AG10803 (cell line): Measurements from ENCODE around the gene RILPL2.
"Not testable (repeated sequence)": the region's sequence is repeated elsewhere in the genome, so short reads cannot be mapped to it uniquely, and the experiment has no call there.

Source experiments
- DNase-seq: peaks from one replicate; pipeline ENCODE4 v3.0.0; 2010; ENCODE audit warnings: low read depth
- H3K4me3 ChIP-seq: 2 replicates; pipeline ENCODE4 v1.5.1; 2011; ENCODE audit warnings: mild to moderate bottlenecking, low read length, control low read depth
- TF ChIP-seq, protein P1 (sequence below): conservative IDR thresholded peaks from 2 replicates; pipeline ENCODE4 v1.5.1; 2011; ENCODE audit warnings: mild to moderate bottlenecking, low read length, control low read depth, inconsistent platforms

Gene RILPL2

GRCh38 chr12:123465084-123465483 lies 28.6 kb upstream of the RILPL2 start:
- TF ChIP-seq, protein P1, sequence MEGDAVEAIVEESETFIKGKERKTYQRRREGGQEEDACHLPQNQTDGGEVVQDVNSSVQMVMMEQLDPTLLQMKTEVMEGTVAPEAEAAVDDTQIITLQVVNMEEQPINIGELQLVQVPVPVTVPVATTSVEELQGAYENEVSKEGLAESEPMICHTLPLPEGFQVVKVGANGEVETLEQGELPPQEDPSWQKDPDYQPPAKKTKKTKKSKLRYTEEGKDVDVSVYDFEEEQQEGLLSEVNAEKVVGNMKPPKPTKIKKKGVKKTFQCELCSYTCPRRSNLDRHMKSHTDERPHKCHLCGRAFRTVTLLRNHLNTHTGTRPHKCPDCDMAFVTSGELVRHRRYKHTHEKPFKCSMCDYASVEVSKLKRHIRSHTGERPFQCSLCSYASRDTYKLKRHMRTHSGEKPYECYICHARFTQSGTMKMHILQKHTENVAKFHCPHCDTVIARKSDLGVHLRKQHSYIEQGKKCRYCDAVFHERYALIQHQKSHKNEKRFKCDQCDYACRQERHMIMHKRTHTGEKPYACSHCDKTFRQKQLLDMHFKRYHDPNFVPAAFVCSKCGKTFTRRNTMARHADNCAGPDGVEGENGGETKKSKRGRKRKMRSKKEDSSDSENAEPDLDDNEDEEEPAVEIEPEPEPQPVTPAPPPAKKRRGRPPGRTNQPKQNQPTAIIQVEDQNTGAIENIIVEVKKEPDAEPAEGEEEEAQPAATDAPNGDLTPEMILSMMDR, result no peak
- no peak for DNase-seq

GRCh38 chr12:123463174-123463573 lies 26.7 kb upstream of the RILPL2 start:
- not testable (repeated sequence) for H3K4me3 ChIP-seq, DNase-seq

More at GRCh38 chr12:123465084-123465483, 28.6 kb upstream of the RILPL2 start:
- H3K4me3 ChIP-seq, result no peak overlapping the region

DNA sequence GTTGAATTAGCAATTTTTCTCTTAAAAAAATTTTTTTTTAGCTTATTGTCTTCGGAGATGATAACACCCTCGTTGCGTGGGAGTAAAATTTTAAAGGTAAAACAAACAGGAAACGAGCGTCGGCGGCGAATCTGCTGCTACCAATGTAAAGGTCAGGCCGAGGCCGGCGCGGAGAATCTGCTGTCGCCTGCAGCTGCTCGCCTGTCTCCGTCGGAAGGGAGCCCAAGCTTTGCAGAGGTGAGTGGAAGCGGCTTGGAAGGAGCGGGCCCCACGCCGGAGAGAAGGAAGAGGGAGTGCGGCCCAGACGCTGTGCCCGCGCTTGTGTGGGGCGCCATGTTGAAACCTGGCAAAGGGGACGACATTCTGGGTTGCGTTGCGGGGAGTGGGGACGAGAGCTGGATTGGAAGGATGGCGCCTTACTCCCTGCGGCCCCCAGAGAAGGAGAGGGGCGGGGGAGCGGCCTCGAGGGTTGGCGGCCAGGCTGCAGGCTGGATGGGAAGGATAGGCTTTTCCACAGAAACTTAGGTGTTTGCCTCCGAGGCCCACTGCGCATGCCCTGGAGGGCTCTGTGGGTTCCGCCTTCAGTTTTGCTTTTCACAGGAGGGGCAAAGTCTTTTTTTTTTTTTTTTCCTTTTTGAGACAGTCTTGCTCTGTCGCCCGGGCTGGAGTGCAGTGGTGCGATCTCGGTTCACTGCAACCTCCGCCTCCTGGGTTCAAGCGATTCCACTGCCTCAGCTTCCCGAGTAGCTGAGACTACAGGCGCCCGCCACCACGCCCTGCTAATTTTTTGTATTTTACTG lies 21.7 kb upstream of the RILPL2 start, which contains the start of gene SNRNP35:
TSS of gene SNRNP35 (plus strand) at position 160 of the 800 bp plus-strand sequence. CDS start 7,402 bp downstream, outside the sequence.
- H3K4me3 ChIP-seq, result peak within 1 kb of the TSS; percentile 89
- DNase-seq, result peak; percentile 87
- TF ChIP-seq, protein P1, result no peak

GRCh38 chr12:123453165-123453564 lies 16.7 kb upstream of the RILPL2 start:
- DNase-seq, result no peak
- TF ChIP-seq, protein P1, result no peak
- H3K4me3 ChIP-seq, result no peak overlapping the region

DNA sequence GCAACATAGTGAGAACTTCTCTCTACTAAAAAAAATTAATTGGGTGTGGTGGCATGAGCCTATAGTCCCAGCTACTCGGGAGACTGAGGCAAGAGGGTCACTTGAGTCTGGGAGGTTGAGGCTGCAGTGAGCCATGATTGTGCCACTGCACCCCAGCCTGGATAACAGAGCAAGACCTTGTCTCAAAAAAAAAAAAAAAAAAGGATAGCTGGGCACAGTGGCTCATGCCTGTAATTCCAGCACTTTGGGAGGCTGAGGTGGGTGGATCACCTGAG lies 15.7 kb upstream of the RILPL2 start:
- not testable (repeated sequence) for DNase-seq, H3K4me3 ChIP-seq

DNA sequence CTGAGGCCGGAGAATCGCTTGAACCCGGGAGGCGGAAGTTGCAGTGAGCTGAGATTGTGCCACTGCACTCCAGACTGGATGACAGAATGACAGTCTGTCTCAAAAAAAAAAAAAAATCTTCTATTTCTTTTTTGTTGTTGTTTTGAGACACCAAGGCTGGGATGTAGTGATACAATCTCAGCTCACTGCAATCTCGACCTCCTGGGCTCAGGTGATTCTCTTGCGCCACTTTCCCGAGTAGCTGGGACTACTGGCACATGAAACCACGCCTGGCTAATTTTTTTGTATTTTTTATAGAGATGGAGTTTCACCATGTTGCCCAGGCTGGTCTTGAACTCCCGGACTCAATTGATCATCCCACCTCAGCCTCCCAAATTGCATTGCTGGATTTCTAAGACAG lies 14.2 kb upstream of the RILPL2 start:
- TF ChIP-seq, protein P1, result no peak
- H3K4me3 ChIP-seq, result no peak overlapping the region
- no peak for DNase-seq

- no peak for DNase-seq
- H3K4me3 ChIP-seq, result no peak overlapping the region
- TF ChIP-seq, protein P1, result no peak
Measured at GRCh38 chr12:123449856-123450255, 13.4 kb upstream of the RILPL2 start.

DNA sequence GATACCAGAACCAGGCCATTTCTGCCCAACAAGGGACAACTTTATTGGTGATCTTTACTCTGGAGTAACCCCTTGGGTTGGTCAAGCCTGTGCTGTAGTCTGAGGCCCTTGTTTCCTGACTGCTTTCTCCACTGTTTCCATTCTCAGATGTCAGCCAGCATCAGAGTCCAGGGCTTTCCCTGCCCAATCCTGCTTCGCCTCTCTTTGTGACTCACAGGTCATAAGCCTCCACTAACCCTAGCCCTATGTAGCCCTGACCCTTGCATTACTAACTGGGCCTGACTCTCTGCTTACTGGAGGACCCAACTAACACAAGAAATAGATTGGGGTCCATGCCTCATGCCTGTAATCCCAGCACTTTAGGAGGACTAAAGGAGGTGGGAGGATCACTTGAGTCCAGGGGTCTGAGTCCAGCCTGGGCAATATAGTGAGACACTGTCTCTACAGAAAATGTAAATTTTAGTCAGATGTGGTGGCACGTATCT lies 12.8 kb upstream of the RILPL2 start:
- H3K4me3 ChIP-seq, result no peak overlapping the region
- TF ChIP-seq, protein P1, result no peak
- no peak for DNase-seq
